Epithelial cell of esophagus (primary cell): ENCODE data around the gene SULT1B1.

Source experiments
- DNase-seq: peaks from one replicate; pipeline ENCODE4 v3.0.0; 2010; ENCODE audit warnings: low read depth
- H3K4me3 ChIP-seq: 2 replicates; pipeline ENCODE4 v1.5.1; 2011; ENCODE audit warnings: mild to moderate bottlenecking, low read length, control low read depth
- CTCF ChIP-seq: IDR thresholded peaks from 2 replicates; pipeline ENCODE4 v1.5.1; 2011; ENCODE audit warnings: low read depth, mild to moderate bottlenecking, low read length, control low read depth, inconsistent platforms; ENCODE audit not compliant: insufficient read depth; ENCODE audit errors: missing control alignments

The SULT1B1 gene

GRCh38 chr4:69750346-69750745 is 10.1 kb downstream of the SULT1B1 start:
- DNase-seq = peak; percentile 75
- TF ChIP-seq CTCF = no peak
- H3K4me3 ChIP-seq = no peak overlapping the region

DNA sequence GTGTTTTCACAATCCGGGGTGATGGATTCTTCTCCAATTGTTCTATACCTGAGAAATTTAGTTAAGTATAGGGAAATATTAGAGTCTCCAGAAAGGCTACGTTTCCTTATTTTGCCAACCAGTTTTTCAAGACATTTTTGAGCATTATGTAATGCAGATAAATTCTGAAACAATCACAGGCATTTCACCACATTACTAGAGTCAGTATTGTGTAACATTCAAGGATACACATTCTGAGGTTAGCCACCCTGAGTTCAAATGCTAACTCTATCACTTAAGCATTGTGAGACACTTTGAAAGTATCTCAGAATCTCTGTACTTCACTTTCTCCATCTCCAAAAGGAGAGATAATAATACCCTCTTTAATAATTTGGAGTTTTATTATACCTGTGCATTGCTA is 10.6 kb downstream of the SULT1B1 start:
- no peak for TF ChIP-seq CTCF
- H3K4me3 ChIP-seq = no peak overlapping the region
- peak; percentile 81 for DNase-seq

DNA sequence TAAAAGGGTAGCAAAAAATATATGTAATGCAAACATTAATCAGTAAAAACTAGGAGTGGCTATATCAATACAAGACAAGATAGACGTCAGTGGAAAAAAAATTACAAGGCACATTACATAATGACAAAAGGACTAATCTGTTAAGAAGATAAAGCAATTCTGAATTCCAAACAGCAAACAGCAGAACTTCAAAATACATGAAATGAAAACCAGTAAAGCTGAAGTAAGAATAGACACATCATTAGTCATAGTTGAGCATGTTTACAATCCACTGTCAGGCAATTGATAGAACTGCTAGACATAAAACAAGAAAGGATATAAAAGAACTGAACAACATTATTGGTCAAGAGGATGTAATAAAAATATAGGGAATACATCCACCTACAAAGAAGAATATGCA is 12.2 kb downstream of the SULT1B1 start:
- H3K4me3 ChIP-seq = no peak overlapping the region
- TF ChIP-seq CTCF = no peak
- DNase-seq = peak; percentile 74

- no peak for DNase-seq
- H3K4me3 ChIP-seq = no peak overlapping the region
- TF ChIP-seq CTCF = no peak
Observed at GRCh38 chr4:69744157-69744478, 16.3 kb downstream of the SULT1B1 start.

DNA sequence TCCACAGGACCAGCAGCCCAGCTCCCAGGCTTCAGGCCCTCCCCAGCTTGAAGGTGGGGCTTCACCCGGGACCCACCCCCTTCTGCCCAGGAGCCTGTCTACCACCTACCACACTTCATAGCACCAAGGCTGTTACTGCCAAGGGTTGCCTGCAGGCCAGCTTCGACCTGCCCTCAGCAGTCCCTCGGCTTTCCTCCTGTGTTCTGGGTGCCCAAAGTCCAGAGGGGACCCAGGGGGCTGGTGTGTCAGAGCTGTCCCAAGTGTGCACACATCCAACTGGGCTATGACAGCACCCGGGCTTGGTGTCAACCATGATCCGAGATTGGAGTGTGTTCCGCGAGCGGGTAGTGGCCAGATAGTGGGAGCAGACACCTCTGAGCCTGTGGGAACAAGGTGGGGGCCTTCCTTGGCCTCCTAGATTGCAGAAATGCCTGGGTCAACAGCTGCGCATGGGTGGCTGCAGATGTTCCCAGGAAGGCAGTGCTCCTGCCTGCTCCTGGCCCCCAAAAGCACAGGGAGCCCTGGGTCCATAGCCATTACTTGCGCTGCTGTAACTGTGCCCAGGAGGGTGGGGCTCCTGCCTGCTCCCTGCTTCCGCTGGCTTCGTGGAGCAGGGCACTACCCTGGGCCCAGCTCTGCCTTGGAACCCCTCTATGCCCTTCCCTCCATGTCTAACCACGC is 16.8 kb downstream of the SULT1B1 start:
- no peak for DNase-seq
- no peak for TF ChIP-seq CTCF

GRCh38 chr4:69742596-69742995 is 17.8 kb downstream of the SULT1B1 start:
- DNase-seq = no peak
- H3K4me3 ChIP-seq = no peak overlapping the region
- no peak for TF ChIP-seq CTCF

More for the DNA sequence above, 16.8 kb downstream of the SULT1B1 start:
- H3K4me3 ChIP-seq = no peak overlapping the region

DNA sequence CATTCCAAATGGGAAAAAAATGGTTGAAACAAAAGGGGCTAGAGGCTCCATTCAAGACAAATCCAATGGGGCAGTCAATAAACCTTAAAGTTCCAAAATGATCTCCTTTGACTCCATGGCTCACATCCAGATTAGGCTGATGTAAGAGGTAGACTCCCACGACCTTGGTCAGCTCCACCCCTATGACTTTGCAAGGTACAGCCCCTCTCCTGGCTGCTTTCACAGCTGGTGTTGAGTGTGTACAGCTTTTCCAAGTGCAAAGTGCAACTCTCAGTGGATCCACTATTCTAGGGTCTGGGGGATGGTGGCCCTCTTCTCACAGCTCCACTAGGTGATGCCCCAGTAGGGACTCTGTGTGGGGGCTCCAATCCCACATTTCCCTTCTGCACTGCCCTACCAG is 21.5 kb downstream of the SULT1B1 start:
- no peak for DNase-seq
- H3K4me3 ChIP-seq = no peak overlapping the region
- TF ChIP-seq CTCF = no peak
